Fibroblast of mammary gland (primary cell): ENCODE measurements around the gene MYH8.

Experiments
- DNase-seq: peaks from one replicate; pipeline ENCODE4 v3.0.0-alpha.2; 2010; ENCODE audit warnings: low read depth
- H3K4me3 ChIP-seq: 2 replicates; pipeline ENCODE4 v1.5.1; 2011; ENCODE audit warnings: low read depth, mild to moderate bottlenecking, low read length, moderate library complexity; ENCODE audit not compliant: control insufficient read depth
- TF ChIP-seq, protein P1 (sequence below): conservative IDR thresholded peaks from 2 replicates; pipeline ENCODE4 v1.5.1; 2011; ENCODE audit warnings: low read depth, low read length, inconsistent platforms; ENCODE audit not compliant: control insufficient read depth, insufficient read depth

MYH8 gene

DNA sequence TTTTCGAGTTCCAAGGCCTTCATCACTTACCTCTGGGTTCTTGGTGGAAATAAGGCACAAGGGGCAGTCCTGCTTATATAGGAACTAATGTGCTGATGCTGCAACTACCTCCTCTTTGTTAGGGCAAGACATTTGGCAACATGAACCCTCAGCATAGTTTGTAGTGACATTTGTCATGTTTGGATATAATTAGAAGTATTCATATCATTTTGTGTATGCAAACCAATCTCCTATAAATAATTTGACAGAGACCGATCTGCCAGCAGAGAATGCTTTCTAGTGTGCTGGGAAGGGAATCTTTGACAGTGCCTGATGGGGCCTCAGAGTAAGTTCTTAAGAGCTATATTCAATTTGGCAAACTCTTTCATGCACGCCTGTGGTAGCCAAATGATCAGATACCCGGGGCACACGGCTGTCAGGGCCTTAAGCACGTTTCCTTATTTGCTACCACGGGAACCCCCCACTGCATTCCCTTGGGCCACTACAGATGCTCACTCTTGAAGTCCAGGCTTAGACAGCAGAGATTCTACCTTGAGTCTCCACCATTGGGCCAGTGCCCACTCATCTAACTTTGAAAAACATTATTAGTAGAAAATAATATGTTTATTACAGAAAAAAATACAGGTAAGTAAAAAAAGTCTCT, at the start of gene MYH8:
Gene MYH8, minus strand, starts transcription at position 51 of the 643 bp plus-strand sequence. CDS start 1,723 bp downstream, outside the sequence.
- DNase-seq: no peak
- H3K4me3 ChIP-seq: no peak within 1 kb of the TSS
- TF ChIP-seq, protein P1, sequence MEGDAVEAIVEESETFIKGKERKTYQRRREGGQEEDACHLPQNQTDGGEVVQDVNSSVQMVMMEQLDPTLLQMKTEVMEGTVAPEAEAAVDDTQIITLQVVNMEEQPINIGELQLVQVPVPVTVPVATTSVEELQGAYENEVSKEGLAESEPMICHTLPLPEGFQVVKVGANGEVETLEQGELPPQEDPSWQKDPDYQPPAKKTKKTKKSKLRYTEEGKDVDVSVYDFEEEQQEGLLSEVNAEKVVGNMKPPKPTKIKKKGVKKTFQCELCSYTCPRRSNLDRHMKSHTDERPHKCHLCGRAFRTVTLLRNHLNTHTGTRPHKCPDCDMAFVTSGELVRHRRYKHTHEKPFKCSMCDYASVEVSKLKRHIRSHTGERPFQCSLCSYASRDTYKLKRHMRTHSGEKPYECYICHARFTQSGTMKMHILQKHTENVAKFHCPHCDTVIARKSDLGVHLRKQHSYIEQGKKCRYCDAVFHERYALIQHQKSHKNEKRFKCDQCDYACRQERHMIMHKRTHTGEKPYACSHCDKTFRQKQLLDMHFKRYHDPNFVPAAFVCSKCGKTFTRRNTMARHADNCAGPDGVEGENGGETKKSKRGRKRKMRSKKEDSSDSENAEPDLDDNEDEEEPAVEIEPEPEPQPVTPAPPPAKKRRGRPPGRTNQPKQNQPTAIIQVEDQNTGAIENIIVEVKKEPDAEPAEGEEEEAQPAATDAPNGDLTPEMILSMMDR: no peak

DNA sequence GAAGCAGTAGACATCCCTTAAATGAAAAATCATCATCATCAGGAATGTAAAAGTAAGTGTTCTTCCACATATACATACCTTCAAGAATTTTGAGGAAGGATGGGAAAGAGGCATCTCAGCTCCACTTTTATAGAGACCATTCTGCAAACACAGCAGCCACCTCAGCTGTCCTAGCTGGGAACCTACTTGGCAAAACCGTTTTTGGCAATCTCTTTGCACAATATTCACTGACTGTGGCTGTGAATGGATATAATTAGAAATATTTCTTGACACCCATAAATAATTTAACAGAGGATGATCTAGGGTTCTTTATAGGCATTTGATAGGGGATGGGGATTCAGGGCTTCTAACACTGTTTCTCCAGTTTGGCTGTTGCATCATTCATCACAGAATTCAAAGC, 47.7 kb upstream of the MYH8 start, which contains the start of gene MYH4:
Gene MYH4, minus strand, starts transcription at position 101 of the 400 bp plus-strand sequence. CDS start 2,814 bp downstream, outside the sequence.
- DNase-seq: no peak
- TF ChIP-seq, protein P1: no peak
- no peak within 1 kb of the TSS for H3K4me3 ChIP-seq

DNA sequence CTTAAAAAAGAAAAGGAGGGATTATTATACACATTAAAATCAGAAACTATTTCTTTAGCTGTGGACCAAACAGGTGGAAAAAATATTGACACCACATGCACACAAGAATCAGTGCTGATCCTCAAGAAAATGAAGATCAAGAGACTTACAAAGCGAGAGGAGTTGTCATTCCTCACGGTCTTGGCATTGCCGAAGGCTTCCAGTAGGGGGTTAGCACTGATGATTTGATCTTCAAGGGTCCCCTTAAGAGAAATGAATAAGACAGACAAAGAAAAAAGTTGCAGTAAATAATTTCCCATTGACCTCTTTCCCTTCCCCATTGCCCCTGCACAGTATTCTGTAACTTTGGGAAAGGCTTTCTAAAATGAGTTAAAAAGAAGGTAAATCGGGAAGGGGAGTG, 41.7 kb upstream of the MYH8 start:
- TF ChIP-seq, protein P1: no peak
- no peak for DNase-seq
- H3K4me3 ChIP-seq: no peak overlapping the region

DNA sequence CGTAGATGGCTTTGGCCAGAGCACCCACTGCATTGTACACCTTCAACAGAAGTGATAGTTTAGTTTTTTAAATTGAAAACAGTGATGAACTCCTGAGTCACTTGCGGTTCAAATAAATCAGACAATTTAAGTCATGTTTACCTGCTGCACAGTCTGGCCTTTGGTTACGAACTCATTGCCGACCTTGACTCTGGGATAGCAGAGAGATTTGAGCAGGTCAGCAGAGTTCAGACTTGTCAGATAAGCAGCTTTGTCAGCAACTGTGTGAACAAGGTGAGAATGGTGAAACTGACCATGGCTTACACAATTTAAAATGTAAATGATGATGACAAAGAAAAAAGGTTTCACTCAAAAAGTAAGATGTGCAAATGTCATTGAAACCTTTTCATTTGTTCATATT, 38.3 kb upstream of the MYH8 start:
- TF ChIP-seq, protein P1: no peak

DNA sequence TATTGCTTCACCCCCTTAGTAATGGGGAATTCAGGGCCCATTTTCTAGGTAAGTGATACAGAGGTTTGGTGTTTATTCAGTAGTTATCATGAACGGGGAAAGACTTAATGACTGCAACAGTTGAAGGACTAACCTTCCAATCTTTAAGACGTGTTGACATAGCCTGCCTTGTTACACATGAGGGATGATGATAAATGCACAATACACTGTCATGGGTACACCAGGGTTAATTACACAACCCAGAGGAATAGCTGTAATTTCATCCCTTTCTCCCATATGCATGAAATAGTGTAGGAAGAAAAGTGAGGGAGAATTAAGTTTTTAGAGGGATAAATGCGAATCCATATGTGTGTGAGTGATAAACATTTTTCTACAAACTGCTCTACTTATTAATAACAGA, 37.0 kb upstream of the MYH8 start:
- no peak overlapping the region for H3K4me3 ChIP-seq
- TF ChIP-seq, protein P1: no peak
- no peak for DNase-seq

More for the DNA sequence above, 38.3 kb upstream of the MYH8 start:
- DNase-seq: no peak
- H3K4me3 ChIP-seq: no peak overlapping the region

DNA sequence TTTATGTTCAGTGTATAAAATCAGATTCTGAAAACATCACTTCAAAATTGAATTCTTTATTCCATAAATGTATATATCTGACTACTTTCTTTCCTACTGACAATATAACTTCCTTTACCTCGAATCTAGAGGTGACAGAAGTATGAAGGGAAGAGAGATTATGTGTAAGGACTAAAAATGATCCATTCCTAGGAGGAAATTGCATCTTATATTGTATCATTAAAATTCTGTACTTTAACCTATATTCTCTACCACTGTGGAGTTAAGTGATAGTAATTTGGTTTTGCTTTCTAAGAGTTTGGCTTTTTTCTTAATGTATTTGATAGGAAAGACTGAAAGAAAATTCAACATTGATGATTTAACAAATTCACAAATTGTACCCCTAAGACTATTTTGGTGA, 36.2 kb upstream of the MYH8 start:
- no peak for DNase-seq
- TF ChIP-seq, protein P1: no peak
- H3K4me3 ChIP-seq: no peak overlapping the region
